ENCODE measurements around the gene SMOC2.
"Not testable (repeated sequence)": the region's sequence is repeated elsewhere in the genome, so short reads cannot be mapped to it uniquely, and the experiment has no call there.

GRCh38 chr6:168677323-168677781 lies 236.4 kb downstream of the SMOC2 start:
- not testable (repeated sequence) for TF ChIP-seq CTCF (optimal IDR thresholded peaks at IDR 0.05 in 1 of 3, IDR thresholded peaks at IDR 0.05 in 1 of 3, conservative IDR thresholded peaks at IDR 0.05 in 1 of 3; ENCODE audit: extremely low read depth in 1 of 3, insufficient read depth in 2 of 3, low read length in 3 of 3); EZH2 (IDR thresholded peaks at IDR 0.05; ENCODE audit: low read length)
